ENCODE measurements around the gene BFSP2.

BFSP2 gene

GRCh38 chr3:133404920-133405319, 5.1 kb downstream of the BFSP2 start:
- TF ChIP-seq CTCF (IDR thresholded peaks at IDR 0.05; ENCODE audit: low read length) (no peak), EZH2 (IDR thresholded peaks at IDR 0.05; ENCODE audit: borderline replicate concordance, low read length) (no peak)
- Histone ChIP-seq H3K9ac (ENCODE audit: low read length) (no peak overlapping the region), H3F3A (ENCODE audit: insufficient read depth, low read length) (no peaks in the 10 kb centered on the region), H3K27me3 (ENCODE audit: insufficient read depth, low read length) (no peaks in the 10 kb centered on the region), H3K27ac (ENCODE audit: low read depth, low read length, poor library complexity, severe bottlenecking) (no peak overlapping the region), H3K4me3 (ENCODE audit: low read depth, low read length, poor library complexity, severe bottlenecking) (no peak overlapping the region), H3K4me1 (ENCODE audit: insufficient read depth, low read length, severe bottlenecking) (no peaks in the 10 kb centered on the region), H3K36me3 (ENCODE audit: insufficient read depth, low read length) (no peaks in the 10 kb centered on the region), H3K9me3 (ENCODE audit: low read length) (no peaks in the 10 kb centered on the region), H3K9me2 (ENCODE audit: low read depth, low read length) (no peaks in the 10 kb centered on the region), H3K4me2 (ENCODE audit: low read length) (no peak overlapping the region), H2AFZ (ENCODE audit: low read length) (no peak overlapping the region), H4K20me1 (ENCODE audit: insufficient read depth, low read length) (no peaks in the 10 kb centered on the region), H3K79me2 (ENCODE audit: insufficient read depth, low read length) (no peaks in the 10 kb centered on the region)

GRCh38 chr3:133408366-133408765, 8.5 kb downstream of the BFSP2 start:
- Histone ChIP-seq H3K4me1 (ENCODE audit: insufficient read depth, low read length, severe bottlenecking) (no peaks in the 10 kb centered on the region), H3K4me3 (ENCODE audit: low read depth, low read length, poor library complexity, severe bottlenecking) (no peak overlapping the region), H3K36me3 (ENCODE audit: insufficient read depth, low read length) (no peaks in the 10 kb centered on the region), H3K9ac (ENCODE audit: low read length) (no peak overlapping the region), H3F3A (ENCODE audit: insufficient read depth, low read length) (no peaks in the 10 kb centered on the region; the same call in 1 of the 2 replicates), H2AFZ (ENCODE audit: low read length) (no peak overlapping the region), H3K9me2 (ENCODE audit: low read depth, low read length) (no peaks in the 10 kb centered on the region), H3K27me3 (ENCODE audit: insufficient read depth, low read length) (no peaks in the 10 kb centered on the region), H3K9me3 (ENCODE audit: low read length) (no peaks in the 10 kb centered on the region), H4K20me1 (ENCODE audit: insufficient read depth, low read length) (no peaks in the 10 kb centered on the region), H3K27ac (ENCODE audit: low read depth, low read length, poor library complexity, severe bottlenecking) (no peak overlapping the region), H3K4me2 (ENCODE audit: low read length) (no peak overlapping the region), H3K79me2 (ENCODE audit: insufficient read depth, low read length) (no peaks in the 10 kb centered on the region)
- TF ChIP-seq EZH2 (IDR thresholded peaks at IDR 0.05; ENCODE audit: borderline replicate concordance, low read length): no peak

- H3K79me2 ChIP-seq (ENCODE audit: insufficient read depth, low read length): no peaks in the 10 kb centered on the region
- no peak overlapping the region for H3K4me2 ChIP-seq (ENCODE audit: low read length)
- no peaks in the 10 kb centered on the region; the same call in 1 of the 2 replicates for H3F3A ChIP-seq (ENCODE audit: insufficient read depth, low read length)
- no peaks in the 10 kb centered on the region for H3K27me3 ChIP-seq (ENCODE audit: insufficient read depth, low read length)
- H3K9me3 ChIP-seq (ENCODE audit: low read length): no peaks in the 10 kb centered on the region
- no peaks in the 10 kb centered on the region for H3K36me3 ChIP-seq (ENCODE audit: insufficient read depth, low read length)
- H3K4me1 ChIP-seq (ENCODE audit: insufficient read depth, low read length, severe bottlenecking): no peaks in the 10 kb centered on the region
- TF ChIP-seq CTCF (IDR thresholded peaks at IDR 0.05; ENCODE audit: low read length) (no peak), EZH2 (IDR thresholded peaks at IDR 0.05; ENCODE audit: borderline replicate concordance, low read length) (no peak)
- H4K20me1 ChIP-seq (ENCODE audit: insufficient read depth, low read length): no peaks in the 10 kb centered on the region
- H3K27ac ChIP-seq (ENCODE audit: low read depth, low read length, poor library complexity, severe bottlenecking): no peak overlapping the region
- no peak overlapping the region for H3K9ac ChIP-seq (ENCODE audit: low read length)
- H2AFZ ChIP-seq (ENCODE audit: low read length): no peak overlapping the region
- H3K9me2 ChIP-seq (ENCODE audit: low read depth, low read length): no peaks in the 10 kb centered on the region
- no peak overlapping the region for H3K4me3 ChIP-seq (ENCODE audit: low read depth, low read length, poor library complexity, severe bottlenecking)
These were observed 9.1 kb downstream of the BFSP2 start for GRCh38 chr3:133408961-133409360.

GRCh38 chr3:133410191-133410892, 10.5 kb downstream of the BFSP2 start:
- Histone ChIP-seq H3K27me3 (ENCODE audit: insufficient read depth, low read length) (no peaks in the 10 kb centered on the region), H3K9me2 (ENCODE audit: low read depth, low read length) (no peaks in the 10 kb centered on the region), H2AFZ (ENCODE audit: low read length) (no peak overlapping the region), H3K36me3 (ENCODE audit: insufficient read depth, low read length) (no peaks in the 10 kb centered on the region), H3K4me2 (ENCODE audit: low read length) (no peak overlapping the region), H3F3A (ENCODE audit: insufficient read depth, low read length) (no peaks in the 10 kb centered on the region; the same call in 1 of the 2 replicates), H3K9me3 (ENCODE audit: low read length) (no peaks in the 10 kb centered on the region), H3K79me2 (ENCODE audit: insufficient read depth, low read length) (no peaks in the 10 kb centered on the region), H3K4me1 (ENCODE audit: insufficient read depth, low read length, severe bottlenecking) (no peaks in the 10 kb centered on the region), H3K27ac (ENCODE audit: low read depth, low read length, poor library complexity, severe bottlenecking) (no peak overlapping the region), H4K20me1 (ENCODE audit: insufficient read depth, low read length) (no peaks in the 10 kb centered on the region), H3K4me3 (ENCODE audit: low read depth, low read length, poor library complexity, severe bottlenecking) (no peak overlapping the region), H3K9ac (ENCODE audit: low read length) (no peak overlapping the region)
- TF ChIP-seq EZH2 (IDR thresholded peaks at IDR 0.05; ENCODE audit: borderline replicate concordance, low read length): no peak
- TF ChIP-seq CTCF (IDR thresholded peaks at IDR 0.05; ENCODE audit: low read length): no peak
